Measurements from ENCODE around the gene CRB2.
"Not testable (repeated sequence)": the region's sequence is repeated elsewhere in the genome, so short reads cannot be mapped to it uniquely, and the experiment has no call there.

CRB2 gene

DNA sequence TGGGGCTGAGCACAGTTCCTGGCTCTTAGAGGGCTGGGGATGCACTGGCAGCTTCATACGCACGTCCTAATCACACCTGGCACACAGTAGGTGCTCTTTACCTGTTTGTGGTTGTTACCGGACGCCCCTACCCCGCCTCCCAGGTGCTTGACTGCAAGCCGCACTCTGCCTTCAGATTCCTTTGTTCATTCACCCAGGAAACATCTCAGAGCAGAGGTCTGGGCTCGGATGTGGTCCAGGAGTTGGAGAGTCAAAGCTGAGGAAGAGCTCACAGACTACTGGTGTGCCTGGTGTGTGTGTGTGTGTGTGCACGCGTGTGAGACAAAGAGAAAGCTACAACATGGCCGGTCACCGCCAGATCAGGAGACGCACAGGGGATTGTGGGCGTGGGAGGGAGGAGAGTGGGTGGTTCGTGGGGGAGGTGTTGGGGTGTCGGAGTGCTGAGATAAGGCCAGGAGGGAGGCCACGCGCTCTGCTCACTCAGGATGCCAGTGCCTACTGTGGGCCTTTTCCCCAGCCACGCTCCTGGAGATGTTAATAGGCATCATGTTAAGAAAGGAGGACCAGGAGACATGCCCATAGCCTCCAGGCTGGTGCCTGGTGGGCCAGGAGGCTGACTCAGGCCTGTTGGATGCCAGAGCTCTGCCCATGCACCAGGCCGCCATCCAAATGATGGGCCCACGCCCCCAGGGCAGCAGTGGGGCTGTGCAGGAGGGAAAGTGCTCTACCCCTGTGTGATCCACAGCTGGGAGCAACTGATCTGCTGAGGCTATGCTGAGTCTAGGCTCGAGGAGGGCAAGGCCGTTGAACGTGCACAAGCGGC is 39.9 kb downstream of the CRB2 start:
- no peaks in the 10 kb centered on the region for H3K9me3 Mint-ChIP-seq
- intact Hi-C loops (cut with micrococcal nuclease), result no loop called here
- peaks cover 81% of the 10 kb centered on the region for H3K36me3 Mint-ChIP-seq (ENCODE audit: low read depth)
- H3K27me3 Mint-ChIP-seq, result no peaks in the 10 kb centered on the region
- H3K4me1 Mint-ChIP-seq (ENCODE audit: low read depth), result peaks cover under 1% of the 10 kb centered on the region
- H3K27ac Mint-ChIP-seq, result no peak overlapping the region
- no peak overlapping the region for H3K4me3 Mint-ChIP-seq

GRCh38 chr9:123397975-123398374 is 42.0 kb downstream of the CRB2 start:
- Mint-ChIP-seq H3K27me3 (no peaks in the 10 kb centered on the region), H3K4me1 (ENCODE audit: low read depth) (peaks cover 5% of the 10 kb centered on the region), H3K36me3 (ENCODE audit: low read depth) (peaks cover 90% of the 10 kb centered on the region), H3K4me3 (no peak overlapping the region), H3K9me3 (no peaks in the 10 kb centered on the region), H3K27ac (no peak overlapping the region)
- intact Hi-C loops (cut with micrococcal nuclease), result no loop called here

- H3K4me3 Mint-ChIP-seq; H3K27me3 Mint-ChIP-seq; intact Hi-C loops (cut with micrococcal nuclease); H3K27ac Mint-ChIP-seq; H3K9me3 Mint-ChIP-seq; H3K4me1 Mint-ChIP-seq (ENCODE audit: low read depth): not testable (repeated sequence)
- H3K36me3 Mint-ChIP-seq (ENCODE audit: low read depth), result peaks cover 98% of the 10 kb centered on the region
Observed at GRCh38 chr9:123398938-123399337, 42.9 kb downstream of the CRB2 start.

GRCh38 chr9:123399803-123400378 is 43.9 kb downstream of the CRB2 start:
- Mint-ChIP-seq H3K4me3 (no peak overlapping the region), H3K9me3 (no peaks in the 10 kb centered on the region), H3K36me3 (ENCODE audit: low read depth) (peaks cover 93% of the 10 kb centered on the region), H3K27ac (no peak overlapping the region), H3K27me3 (no peaks in the 10 kb centered on the region), H3K4me1 (ENCODE audit: low read depth) (peaks cover 5% of the 10 kb centered on the region)
- intact Hi-C loops (cut with micrococcal nuclease), result no loop called here

DNA sequence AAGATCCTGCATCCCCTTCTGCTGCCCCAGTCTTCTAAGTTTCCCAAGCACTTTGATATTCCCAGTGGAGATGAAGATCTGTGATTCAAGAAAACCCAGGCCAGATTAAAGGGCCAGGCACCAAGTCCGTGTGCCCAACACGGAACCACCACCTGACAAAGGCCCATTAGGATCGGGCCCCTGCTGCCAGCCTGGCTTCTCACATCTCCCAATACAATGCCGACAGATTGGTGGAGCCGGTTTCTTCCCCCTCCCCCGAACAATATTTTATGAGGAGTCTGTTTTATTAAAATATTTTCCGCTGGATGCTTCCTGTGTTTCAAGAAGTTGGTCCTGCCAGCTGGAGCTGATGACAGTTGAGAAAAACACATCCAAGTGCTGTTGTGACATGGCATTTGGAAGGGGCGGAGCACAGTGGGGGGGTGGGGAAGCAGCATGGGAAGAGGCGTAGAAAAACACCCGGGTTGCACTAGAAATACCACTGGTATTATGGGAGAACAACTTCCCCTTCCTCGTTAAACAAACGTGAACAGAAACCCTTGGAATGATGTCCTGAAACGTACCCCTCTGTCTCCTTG is 45.0 kb downstream of the CRB2 start:
- Mint-ChIP-seq H3K9me3 (no peaks in the 10 kb centered on the region), H3K27ac (no peak overlapping the region), H3K4me1 (ENCODE audit: low read depth) (peaks cover 5% of the 10 kb centered on the region), H3K36me3 (ENCODE audit: low read depth) (peaks cover 81% of the 10 kb centered on the region), H3K4me3 (no peak overlapping the region), H3K27me3 (no peaks in the 10 kb centered on the region)
- intact Hi-C loops (cut with micrococcal nuclease), result no loop called here

DNA sequence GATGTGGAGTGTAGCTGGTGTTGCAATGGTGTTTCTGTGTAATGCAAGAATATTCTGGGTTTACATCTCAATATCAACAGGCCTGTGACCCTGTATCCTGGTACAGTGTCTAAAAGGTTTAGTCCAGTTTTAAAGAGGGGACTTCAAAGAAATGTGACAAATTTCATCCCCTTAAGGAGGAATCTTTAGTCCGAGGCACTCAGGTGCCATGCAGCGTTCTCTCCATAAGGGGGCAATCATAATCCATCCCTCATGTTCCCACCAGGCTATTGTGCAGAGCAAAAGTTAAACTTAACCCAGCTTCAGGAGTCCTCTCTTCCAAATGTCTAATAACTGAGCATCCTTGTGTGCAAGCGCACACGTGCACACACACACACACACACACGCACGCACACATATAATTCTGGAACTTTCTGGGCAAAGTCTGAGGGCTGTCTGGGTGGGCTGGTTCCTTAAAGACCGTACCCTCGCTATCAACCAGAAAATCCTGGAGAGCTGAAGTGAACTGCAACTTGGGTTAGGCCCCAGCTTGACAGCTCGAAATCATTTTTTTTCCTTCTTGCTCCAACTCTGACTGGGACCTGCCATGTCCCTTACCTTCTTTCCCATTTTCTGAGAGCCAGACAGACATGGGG is 46.0 kb downstream of the CRB2 start:
- intact Hi-C loops (cut with micrococcal nuclease), result no loop called here
- Mint-ChIP-seq H3K4me3 (no peak overlapping the region), H3K36me3 (ENCODE audit: low read depth) (peaks cover 81% of the 10 kb centered on the region)

GRCh38 chr9:123402981-123403509 is 47.0 kb downstream of the CRB2 start:
- Mint-ChIP-seq H3K36me3 (ENCODE audit: low read depth) (peaks cover 81% of the 10 kb centered on the region), H3K4me1 (ENCODE audit: low read depth) (peaks cover 5% of the 10 kb centered on the region), H3K27ac (no peak overlapping the region), H3K9me3 (no peaks in the 10 kb centered on the region), H3K27me3 (no peaks in the 10 kb centered on the region), H3K4me3 (no peak overlapping the region)
- intact Hi-C loops (cut with micrococcal nuclease), result no loop called here

More for the DNA sequence above, 46.0 kb downstream of the CRB2 start:
- H3K9me3 Mint-ChIP-seq, result no peaks in the 10 kb centered on the region
- no peak overlapping the region for H3K27ac Mint-ChIP-seq
- no peaks in the 10 kb centered on the region for H3K27me3 Mint-ChIP-seq
- peaks cover 5% of the 10 kb centered on the region for H3K4me1 Mint-ChIP-seq (ENCODE audit: low read depth)

DNA sequence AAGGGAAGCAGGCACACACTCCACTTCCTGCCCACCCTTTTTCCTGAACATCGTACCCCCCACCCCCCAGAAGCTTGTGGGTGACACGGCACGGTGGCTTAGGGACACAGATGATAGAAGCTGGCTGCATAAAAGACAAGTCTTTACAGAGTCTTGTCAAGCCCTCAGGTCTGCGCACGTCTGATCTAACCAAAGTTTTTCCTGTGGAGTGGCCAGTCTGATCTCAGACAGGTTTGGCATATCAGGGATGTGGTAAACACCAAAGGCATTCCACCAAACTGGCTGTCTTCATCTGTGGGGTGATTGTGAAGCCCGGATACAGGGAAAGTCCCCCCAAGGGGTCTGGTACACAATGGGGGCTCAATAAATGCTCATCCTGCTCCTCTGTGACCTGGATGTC is 50.0 kb downstream of the CRB2 start:
- H3K27me3 Mint-ChIP-seq, result no peaks in the 10 kb centered on the region
- H3K27ac Mint-ChIP-seq, result no peak overlapping the region
- intact Hi-C loops (cut with micrococcal nuclease), result no loop called here
- no peaks in the 10 kb centered on the region for H3K9me3 Mint-ChIP-seq
- no peak overlapping the region for H3K4me3 Mint-ChIP-seq
- H3K36me3 Mint-ChIP-seq (ENCODE audit: low read depth), result peaks cover 81% of the 10 kb centered on the region
- peaks cover 5% of the 10 kb centered on the region for H3K4me1 Mint-ChIP-seq (ENCODE audit: low read depth)

DNA sequence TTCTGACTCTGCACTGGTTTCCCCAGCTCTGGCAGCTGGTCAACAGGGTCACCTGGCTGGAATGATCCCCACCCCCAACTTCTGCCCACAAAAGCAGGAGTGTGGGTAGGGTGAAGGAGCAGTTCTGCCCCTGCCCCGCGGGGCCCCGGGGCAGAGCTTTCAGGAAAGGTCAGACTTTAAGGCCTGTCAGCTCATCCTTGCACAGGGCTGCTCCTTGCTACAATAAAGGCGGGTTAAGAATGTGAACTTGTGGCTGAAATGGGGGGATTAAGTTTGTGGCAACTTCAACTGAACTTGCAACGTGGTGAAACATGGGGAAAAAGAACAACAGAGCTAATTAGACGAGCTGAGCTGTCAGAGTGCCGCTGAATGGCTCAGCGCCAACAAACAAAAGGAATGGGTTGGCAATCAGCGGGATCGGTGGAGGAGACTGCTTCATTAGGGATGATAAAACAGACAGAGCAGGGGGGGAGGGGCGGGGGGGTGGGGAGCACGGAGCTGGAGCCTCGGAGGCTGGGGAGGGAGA is 50.8 kb downstream of the CRB2 start:
- Mint-ChIP-seq H3K27me3 (no peaks in the 10 kb centered on the region), H3K4me3 (no peak overlapping the region), H3K9me3 (no peaks in the 10 kb centered on the region), H3K4me1 (ENCODE audit: low read depth) (no peaks in the 10 kb centered on the region), H3K36me3 (ENCODE audit: low read depth) (peaks cover 81% of the 10 kb centered on the region), H3K27ac (no peak overlapping the region)
- intact Hi-C loops (cut with micrococcal nuclease), result no loop called here

- Mint-ChIP-seq H3K27me3 (no peaks in the 10 kb centered on the region), H3K4me3 (no peak overlapping the region), H3K36me3 (ENCODE audit: low read depth) (peaks cover 81% of the 10 kb centered on the region), H3K27ac (no peak overlapping the region), H3K9me3 (no peaks in the 10 kb centered on the region), H3K4me1 (ENCODE audit: low read depth) (no peaks in the 10 kb centered on the region)
- intact Hi-C loops (cut with micrococcal nuclease), result no loop called here
Observed at GRCh38 chr9:123407217-123407851, 51.3 kb downstream of the CRB2 start.

DNA sequence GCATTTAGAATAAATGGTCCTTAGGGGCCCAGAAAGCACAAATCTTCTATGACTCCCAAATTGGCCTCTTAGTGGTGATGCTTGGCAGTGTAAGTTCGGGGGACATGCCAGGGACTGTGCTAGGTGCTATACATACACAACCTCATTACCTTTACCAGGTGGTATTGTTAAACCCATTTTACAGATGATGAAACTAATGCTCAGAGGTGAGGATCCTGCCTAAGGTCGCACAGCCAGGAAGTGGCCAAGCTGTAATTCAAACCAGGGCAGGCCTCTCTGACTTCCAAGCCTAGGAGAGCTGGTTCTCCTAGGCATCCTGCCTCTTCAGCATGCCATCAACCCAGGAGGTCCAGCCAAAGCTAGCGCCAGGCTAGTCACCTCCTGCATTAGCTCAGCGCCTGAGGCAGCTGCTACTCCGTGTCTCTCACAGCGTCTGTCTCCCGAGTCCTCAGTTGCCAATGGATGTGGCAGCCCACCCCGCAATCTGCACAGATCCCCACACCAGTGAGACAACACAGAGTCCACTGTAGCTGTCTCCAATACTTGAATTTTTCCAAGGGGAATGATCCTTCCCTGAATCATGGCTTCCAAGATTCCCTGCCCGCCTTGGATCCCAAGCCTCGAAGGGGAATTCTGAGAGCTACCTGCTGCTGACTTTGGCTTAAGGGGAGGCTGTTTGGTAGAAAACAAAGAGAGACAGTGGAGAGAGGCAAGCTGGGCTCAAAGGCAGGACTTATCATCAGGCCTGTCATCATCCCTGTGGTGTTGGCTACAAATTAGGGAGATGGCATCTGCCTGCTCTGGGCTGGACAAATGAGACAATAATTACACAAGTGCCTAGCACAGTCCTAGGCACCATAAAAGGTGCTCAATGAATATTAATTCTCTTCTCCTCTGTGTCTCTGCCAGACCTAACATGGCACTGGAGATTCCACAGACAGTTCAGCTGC is 52.6 kb downstream of the CRB2 start:
- Mint-ChIP-seq H3K4me1 (ENCODE audit: low read depth) (no peaks in the 10 kb centered on the region), H3K27ac (no peak overlapping the region), H3K9me3 (no peaks in the 10 kb centered on the region), H3K36me3 (ENCODE audit: low read depth) (peaks cover 79% of the 10 kb centered on the region), H3K4me3 (no peak overlapping the region), H3K27me3 (no peaks in the 10 kb centered on the region)
- intact Hi-C loops (cut with micrococcal nuclease), result no loop called here

DNA sequence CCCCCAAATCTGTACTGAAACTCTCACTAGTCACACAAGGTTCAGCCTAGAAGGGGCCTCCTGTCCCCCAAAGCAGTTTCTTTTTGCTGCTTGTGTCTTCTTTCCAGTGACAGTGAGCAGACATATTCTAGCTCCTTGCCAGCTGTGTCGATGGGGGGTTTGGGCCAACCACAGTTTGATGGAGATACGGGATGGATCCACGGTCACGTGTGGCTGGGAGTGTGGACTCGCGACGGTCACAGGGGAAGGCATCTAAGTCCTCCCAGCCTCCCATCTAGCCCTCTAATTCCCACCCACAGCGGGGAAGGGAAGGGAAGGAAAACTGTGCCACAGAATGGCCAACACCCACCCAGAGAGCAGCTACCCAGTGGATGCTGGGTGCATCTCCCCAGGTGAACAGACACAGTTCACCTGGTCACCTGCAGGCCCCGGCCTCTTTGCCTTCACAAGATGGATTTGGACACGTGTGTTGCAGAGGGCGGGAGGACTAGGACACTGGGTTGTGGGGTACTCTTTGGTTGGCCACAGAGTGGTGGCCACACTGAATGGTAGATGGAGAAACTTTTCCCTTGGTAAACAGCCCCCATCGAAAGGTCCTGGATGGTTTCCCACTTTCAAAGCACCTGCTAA is 54.4 kb downstream of the CRB2 start:
- Mint-ChIP-seq H3K4me3 (no peak overlapping the region), H3K9me3 (no peaks in the 10 kb centered on the region), H3K27ac (no peak overlapping the region), H3K4me1 (ENCODE audit: low read depth) (no peaks in the 10 kb centered on the region), H3K27me3 (no peaks in the 10 kb centered on the region), H3K36me3 (ENCODE audit: low read depth) (peaks cover 90% of the 10 kb centered on the region)
- intact Hi-C loops (cut with micrococcal nuclease), result no loop called here

Data from dendritic cell treated with granulocyte-macrophage colony-stimulating factor and Interleukin-4, amounts not matched to agents 40 ng/mL and 50 ng/mL, for 4 days (primary cell).